Upper lobe of right lung (tissue), 1 donor: Measurements from ENCODE around the gene SLC37A2. TPM values are rescaled to one million over a fixed set of nuclear protein-coding genes. Genes with fewer than 3 reads are reported as not detected.
"Not testable (repeated sequence)": the region's sequence is repeated elsewhere in the genome, so short reads cannot be mapped to it uniquely, and the experiment has no call there.

ENCODE experiments used
- ATAC-seq: fragments of 200-7000 bp; cut with Tn5 transposase; one replicate; pipeline ENCODE4 v1.9.1; 2020; ENCODE audit warnings: mild to moderate bottlenecking, moderate library complexity
- DNase-seq: peaks from one replicate; pipeline ENCODE4 v3.0.0-alpha.2; 2020
- H3K27ac ChIP-seq: fragments of 200-600 bp; one replicate; pipeline ENCODE4 v1.8.0; 2022
- H3K27me3 ChIP-seq: fragments of 200-600 bp; one replicate; pipeline ENCODE4 v1.8.0; 2022; ENCODE audit warnings: mild to moderate bottlenecking
- H3K36me3 ChIP-seq: fragments of 200-600 bp; one replicate; pipeline ENCODE4 v1.8.0; 2022
- H3K4me1 ChIP-seq: fragments of 200-600 bp; one replicate; pipeline ENCODE4 v1.8.0; 2022
- H3K4me3 ChIP-seq: fragments of 200-600 bp; one replicate; pipeline ENCODE4 v1.8.0; 2022; ENCODE audit warnings: mild to moderate bottlenecking
- H3K9me3 ChIP-seq: fragments of 200-600 bp; one replicate; pipeline ENCODE4 v1.8.0; 2022
- intact Hi-C: fragments of 100-400 bp; cut with DNase I; formaldehyde crosslinking; loops from one replicate; pipeline ENCODE4 v1.11.0; 2022
- total RNA-seq: library from RNA; stranded (reverse); fragmentation: NEBNext Ultra II Directional; extraction: Animal tissue kit (Norgen Biotek cat#: 25700); gene quantifications from one replicate; pipeline ENCODE4 v1.2.1, GENCODE V29; 2021
- TF ChIP-seq, protein P1 (sequence below): fragments of 200-600 bp; IDR thresholded peaks from one replicate; pipeline ENCODE4 v1.8.0; 2022; ENCODE audit warnings: antibody characterized with exemption
- donor health status: DM: no; HTN: yes; CAD: no; lungs with severe emphysema.

The SLC37A2 gene
- total RNA-seq, 1 donor from 2014 or later = 25.1 TPM

DNA sequence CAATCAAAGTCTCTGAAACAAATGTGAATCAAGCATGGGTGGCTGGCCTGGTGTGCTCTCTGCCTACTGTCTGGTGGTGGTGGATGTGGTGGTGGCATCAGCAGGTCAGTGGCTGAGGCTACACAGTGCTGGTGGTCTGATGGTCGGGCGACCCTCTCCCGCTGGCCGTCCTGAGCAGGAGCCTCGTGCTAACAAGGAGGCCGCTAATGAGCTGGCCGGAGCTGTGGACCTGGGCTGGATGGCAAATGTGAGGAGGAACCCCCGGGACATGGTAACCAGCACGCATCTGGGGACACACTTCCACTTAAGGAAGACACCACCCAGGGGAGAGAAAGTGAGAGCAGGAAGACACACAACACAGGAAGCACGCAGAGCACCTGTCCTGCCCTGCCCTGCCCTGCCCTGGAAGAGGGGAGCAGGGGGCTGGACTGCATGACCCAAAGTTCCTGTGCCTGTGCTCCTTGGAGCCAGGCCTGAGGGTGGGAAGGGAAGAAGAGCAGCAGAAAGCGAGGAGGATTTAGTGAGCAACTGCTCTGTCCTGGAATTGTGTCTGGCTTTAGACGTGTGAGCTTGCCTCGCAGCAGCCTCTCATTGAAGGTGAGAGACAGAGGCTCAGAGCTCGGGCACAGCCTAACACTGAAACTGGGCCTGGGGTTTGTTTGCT lies 23.7 kb downstream of the SLC37A2 start:
- no peak overlapping the region for H3K27ac ChIP-seq
- ATAC-seq = no peak
- peaks cover 8% of the 10 kb centered on the region for H3K4me1 ChIP-seq
- H3K4me3 ChIP-seq = no peak overlapping the region
- no peaks in the 10 kb centered on the region for H3K36me3 ChIP-seq
- TF ChIP-seq, protein P1, sequence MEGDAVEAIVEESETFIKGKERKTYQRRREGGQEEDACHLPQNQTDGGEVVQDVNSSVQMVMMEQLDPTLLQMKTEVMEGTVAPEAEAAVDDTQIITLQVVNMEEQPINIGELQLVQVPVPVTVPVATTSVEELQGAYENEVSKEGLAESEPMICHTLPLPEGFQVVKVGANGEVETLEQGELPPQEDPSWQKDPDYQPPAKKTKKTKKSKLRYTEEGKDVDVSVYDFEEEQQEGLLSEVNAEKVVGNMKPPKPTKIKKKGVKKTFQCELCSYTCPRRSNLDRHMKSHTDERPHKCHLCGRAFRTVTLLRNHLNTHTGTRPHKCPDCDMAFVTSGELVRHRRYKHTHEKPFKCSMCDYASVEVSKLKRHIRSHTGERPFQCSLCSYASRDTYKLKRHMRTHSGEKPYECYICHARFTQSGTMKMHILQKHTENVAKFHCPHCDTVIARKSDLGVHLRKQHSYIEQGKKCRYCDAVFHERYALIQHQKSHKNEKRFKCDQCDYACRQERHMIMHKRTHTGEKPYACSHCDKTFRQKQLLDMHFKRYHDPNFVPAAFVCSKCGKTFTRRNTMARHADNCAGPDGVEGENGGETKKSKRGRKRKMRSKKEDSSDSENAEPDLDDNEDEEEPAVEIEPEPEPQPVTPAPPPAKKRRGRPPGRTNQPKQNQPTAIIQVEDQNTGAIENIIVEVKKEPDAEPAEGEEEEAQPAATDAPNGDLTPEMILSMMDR = no peak
- intact Hi-C loops = no loop called here
- no peaks in the 10 kb centered on the region for H3K9me3 ChIP-seq
- DNase-seq = peak; percentile 54
- H3K27me3 ChIP-seq = no peaks in the 10 kb centered on the region

DNA sequence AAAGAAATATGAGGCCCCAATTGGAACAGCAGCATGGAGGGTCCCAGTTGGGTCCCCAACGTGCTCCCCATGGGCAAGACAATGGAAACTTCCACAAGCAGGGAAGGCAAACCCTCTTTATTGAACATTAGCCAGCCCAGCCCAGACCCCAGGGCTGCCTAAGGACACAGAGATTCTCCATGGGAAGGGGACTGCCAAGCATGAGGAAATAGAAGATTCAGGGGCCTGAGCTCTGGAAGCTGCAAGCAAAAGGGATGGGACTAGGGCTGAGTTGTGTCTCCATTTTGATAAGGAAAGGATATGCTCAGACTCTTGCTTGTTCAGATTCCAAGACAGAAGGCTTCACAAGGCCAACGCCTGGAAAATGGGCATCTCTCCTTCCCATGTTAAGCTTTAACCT lies 25.0 kb downstream of the SLC37A2 start:
- TF ChIP-seq, protein P1 = no peak
- H3K27ac ChIP-seq = no peak overlapping the region
- no peak for DNase-seq
- H3K4me3 ChIP-seq = no peak overlapping the region
- intact Hi-C loops = no loop called here
- no peaks in the 10 kb centered on the region for H3K9me3 ChIP-seq
- H3K36me3 ChIP-seq = no peaks in the 10 kb centered on the region
- H3K4me1 ChIP-seq = peaks cover 9% of the 10 kb centered on the region
- H3K27me3 ChIP-seq = no peaks in the 10 kb centered on the region
- no peak for ATAC-seq

DNA sequence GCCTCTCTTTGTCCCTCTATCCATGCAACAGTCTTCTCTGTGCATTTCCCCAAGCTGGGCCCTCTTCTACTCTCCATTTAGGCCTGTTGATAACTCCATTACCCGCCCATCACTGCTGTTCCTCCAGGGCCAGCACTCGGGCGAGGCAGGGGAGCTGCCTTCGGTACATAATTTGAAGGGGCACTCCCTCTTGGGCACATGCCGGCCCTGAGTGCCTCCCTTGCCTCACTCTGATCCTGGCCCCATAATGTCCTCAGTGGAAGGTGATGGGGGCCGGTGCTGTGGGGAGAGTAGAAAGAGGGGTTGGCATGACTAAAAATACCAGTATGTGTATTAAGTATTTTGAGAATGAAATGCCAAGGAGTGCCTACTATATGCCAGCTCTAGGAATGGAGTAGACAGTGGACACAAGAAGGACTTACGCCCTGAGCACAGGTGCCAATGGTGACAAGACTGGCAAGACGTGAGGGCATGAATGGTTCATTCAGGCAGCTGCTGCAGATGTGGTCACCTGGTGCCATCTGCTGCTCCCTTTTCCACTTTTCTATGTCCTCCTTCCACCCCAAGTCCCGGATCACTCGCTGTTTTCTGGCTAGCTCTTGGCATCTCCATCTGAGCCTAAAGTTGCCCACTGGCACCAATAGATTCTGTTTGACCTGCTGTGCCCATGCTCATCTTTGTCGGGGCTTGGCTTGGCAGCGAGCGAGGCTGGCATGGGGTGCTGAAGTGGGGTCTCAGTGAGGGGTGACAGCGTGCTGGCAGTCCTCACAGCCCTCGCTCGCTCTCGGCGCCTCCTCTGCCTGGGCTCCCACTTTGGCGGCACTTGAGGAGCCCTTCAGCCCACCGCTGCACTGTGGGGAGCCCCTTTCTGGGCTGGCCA lies 25.7 kb downstream of the SLC37A2 start:
- DNase-seq (no peak), ATAC-seq (no peak)
- Histone ChIP-seq H3K4me3 (no peak overlapping the region), H3K36me3 (peaks cover 5% of the 10 kb centered on the region), H3K27me3 (no peaks in the 10 kb centered on the region), H3K4me1 (peaks cover 9% of the 10 kb centered on the region), H3K9me3 (no peaks in the 10 kb centered on the region), H3K27ac (no peak overlapping the region)
- TF ChIP-seq, protein P1 = no peak
- intact Hi-C loops = no loop called here

GRCh38 chr11:125089481-125089880 lies 26.4 kb downstream of the SLC37A2 start:
- intact Hi-C loops, H3K27ac ChIP-seq, H3K4me1 ChIP-seq, DNase-seq, H3K4me3 ChIP-seq, H3K36me3 ChIP-seq, H3K9me3 ChIP-seq, ATAC-seq, H3K27me3 ChIP-seq: not testable (repeated sequence)

DNA sequence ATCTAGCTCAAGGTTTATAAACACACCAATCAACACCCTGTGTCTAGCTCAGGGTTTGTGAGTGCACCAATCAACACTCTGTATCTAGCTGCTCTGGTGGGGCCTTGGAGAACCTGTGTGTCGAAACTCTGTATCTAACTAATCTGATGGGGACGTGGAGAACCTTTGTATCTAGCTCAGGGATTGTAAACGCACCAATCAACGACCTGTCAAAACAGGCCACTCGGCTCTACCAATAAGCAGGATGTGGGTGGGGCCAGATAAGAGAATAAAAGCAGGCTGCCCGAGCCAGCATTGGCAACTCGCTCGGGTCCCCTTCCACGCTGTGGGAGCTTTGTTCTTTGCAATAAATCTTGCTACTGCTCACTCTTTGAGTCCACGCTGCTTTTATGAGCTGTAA lies 27.0 kb downstream of the SLC37A2 start:
- H3K27ac ChIP-seq, DNase-seq, intact Hi-C loops, H3K4me1 ChIP-seq, H3K36me3 ChIP-seq, H3K27me3 ChIP-seq, H3K9me3 ChIP-seq, H3K4me3 ChIP-seq, ATAC-seq: not testable (repeated sequence)

GRCh38 chr11:125090816-125091215 lies 27.7 kb downstream of the SLC37A2 start:
- H3K27ac ChIP-seq = no peak overlapping the region
- H3K4me3 ChIP-seq = no peak overlapping the region
- no peaks in the 10 kb centered on the region for H3K9me3 ChIP-seq
- TF ChIP-seq, protein P1 = no peak
- H3K27me3 ChIP-seq = no peaks in the 10 kb centered on the region
- intact Hi-C loops = no loop called here
- ATAC-seq (no peak), DNase-seq (no peak)
- H3K4me1 ChIP-seq = peaks cover 9% of the 10 kb centered on the region
- H3K36me3 ChIP-seq = peaks cover 13% of the 10 kb centered on the region
